ENCODE data around the gene CERS6. TPM values are rescaled to one million over a fixed set of nuclear protein-coding genes. Genes with fewer than 3 reads are reported as not detected.

Gene CERS6
- total RNA-seq, 1 donor from 2014 or later = 55.3 TPM

GRCh38 chr2:168466190-168466737 lies 10.2 kb downstream of the CERS6 start:
- Histone ChIP-seq H3K36me3 (ENCODE audit: control insufficient read depth, insufficient read depth, low read length) (no peaks in the 10 kb centered on the region), H3K4me3 (ENCODE audit: low read depth, low read length) (no peak overlapping the region), H3K27me3 (ENCODE audit: control insufficient read depth, insufficient read depth, low read length) (no peaks in the 10 kb centered on the region)
- no peak for TF ChIP-seq CTCF (IDR thresholded peaks at IDR 0.05; ENCODE audit: insufficient read depth, low read length, severe bottlenecking)
- no peak for FAIRE-seq
- DNase-seq (ENCODE audit: low read depth) = no peak

- FAIRE-seq (no peak), DNase-seq (ENCODE audit: low read depth) (no peak)
- no peak for TF ChIP-seq CTCF (IDR thresholded peaks at IDR 0.05; ENCODE audit: insufficient read depth, low read length, severe bottlenecking)
- Histone ChIP-seq H3K4me3 (ENCODE audit: low read depth, low read length) (no peak overlapping the region), H3K27me3 (ENCODE audit: control insufficient read depth, insufficient read depth, low read length) (no peaks in the 10 kb centered on the region), H3K36me3 (ENCODE audit: control insufficient read depth, insufficient read depth, low read length) (no peaks in the 10 kb centered on the region)
Observed at GRCh38 chr2:168466834-168467565, 10.9 kb downstream of the CERS6 start.

- FAIRE-seq = no peak
- no peak for TF ChIP-seq CTCF (IDR thresholded peaks at IDR 0.05; ENCODE audit: insufficient read depth, low read length, severe bottlenecking)
Observed at GRCh38 chr2:168467729-168468128, 11.7 kb downstream of the CERS6 start.

GRCh38 chr2:168468354-168468753 lies 12.3 kb downstream of the CERS6 start:
- no peak for DNase-seq (ENCODE audit: low read depth)
- FAIRE-seq = no peak
- H3K27me3 ChIP-seq (ENCODE audit: control insufficient read depth, insufficient read depth, low read length) = no peaks in the 10 kb centered on the region

More at GRCh38 chr2:168467729-168468128, 11.7 kb downstream of the CERS6 start:
- no peaks in the 10 kb centered on the region for H3K27me3 ChIP-seq (ENCODE audit: control insufficient read depth, insufficient read depth, low read length)
- H3K36me3 ChIP-seq (ENCODE audit: control insufficient read depth, insufficient read depth, low read length) = no peaks in the 10 kb centered on the region
- no peak for DNase-seq (ENCODE audit: low read depth)
- no peak overlapping the region for H3K4me3 ChIP-seq (ENCODE audit: low read depth, low read length)

GRCh38 chr2:168469281-168469988 lies 13.4 kb downstream of the CERS6 start:
- no peaks in the 10 kb centered on the region for H3K27me3 ChIP-seq (ENCODE audit: control insufficient read depth, insufficient read depth, low read length)
- H3K4me3 ChIP-seq (ENCODE audit: low read depth, low read length) = no peak overlapping the region
- no peak for FAIRE-seq
- TF ChIP-seq CTCF (IDR thresholded peaks at IDR 0.05; ENCODE audit: insufficient read depth, low read length, severe bottlenecking) = no peak
- DNase-seq (ENCODE audit: low read depth) = no peak
- H3K36me3 ChIP-seq (ENCODE audit: control insufficient read depth, insufficient read depth, low read length) = no peaks in the 10 kb centered on the region

More at GRCh38 chr2:168468354-168468753, 12.3 kb downstream of the CERS6 start:
- no peaks in the 10 kb centered on the region for H3K36me3 ChIP-seq (ENCODE audit: control insufficient read depth, insufficient read depth, low read length)
- no peak for TF ChIP-seq CTCF (IDR thresholded peaks at IDR 0.05; ENCODE audit: insufficient read depth, low read length, severe bottlenecking)
- H3K4me3 ChIP-seq (ENCODE audit: low read depth, low read length) = no peak overlapping the region

Data from bronchial epithelial cell (primary cell).